ENCODE data around the gene PSD4. TPM values are rescaled to one million over a fixed set of nuclear protein-coding genes. Genes with fewer than 3 reads are reported as not detected.

PSD4 gene
- polyA plus RNA-seq, 1 donor from 2014 or later, result 0.67 TPM

GRCh38 chr2:113195923-113196501 lies 22.2 kb downstream of the PSD4 start:
- no peaks in the 10 kb centered on the region for H3K9me2 ChIP-seq (ENCODE audit: insufficient read depth, low read length)
- H3K79me2 ChIP-seq (replicated peaks; ENCODE audit: insufficient read depth, low read length), result no peaks in the 10 kb centered on the region
- TF ChIP-seq SMC3 (conservative IDR thresholded peaks at IDR 0.05; ENCODE audit: poor library complexity), result no peak
- TF ChIP-seq REST (IDR thresholded peaks at IDR 0.05; ENCODE audit: borderline replicate concordance), result no peak
- no peak for TF ChIP-seq RAD21 (conservative IDR thresholded peaks at IDR 0.05)
- no peak for TF ChIP-seq EP300 (conservative IDR thresholded peaks at IDR 0.05; ENCODE audit: poor library complexity, severe bottlenecking)
- TF ChIP-seq TAF1 (IDR thresholded peaks at IDR 0.05; ENCODE audit: low read depth), result no peak
- no peak overlapping the region for H3K4me3 ChIP-seq (ENCODE audit: low read length)
- H3K9me3 ChIP-seq (ENCODE audit: low read length), result no peaks in the 10 kb centered on the region
- no peak overlapping the region for H2AFZ ChIP-seq (ENCODE audit: low read depth, low read length)
- peaks cover 4% of the 10 kb centered on the region for H3K27me3 ChIP-seq (ENCODE audit: insufficient read depth, low read depth, low read length)
- H3F3A ChIP-seq (ENCODE audit: insufficient read depth, low read length, poor library complexity, severe bottlenecking), result no peaks in the 10 kb centered on the region
- no peak overlapping the region for H3K9ac ChIP-seq (ENCODE audit: low read length)
- H3K36me3 ChIP-seq (ENCODE audit: insufficient read depth, low read length), result no peaks in the 10 kb centered on the region
- no peak overlapping the region for H3K4me2 ChIP-seq (ENCODE audit: low read length)
- no peaks in the 10 kb centered on the region for H4K20me1 ChIP-seq (ENCODE audit: insufficient read depth)
- no peak overlapping the region for H3K27ac ChIP-seq (ENCODE audit: low read length)

- H3K79me2 ChIP-seq (replicated peaks; ENCODE audit: insufficient read depth, low read length), result no peaks in the 10 kb centered on the region
- TF ChIP-seq EZH2 (IDR thresholded peaks at IDR 0.05; ENCODE audit: borderline replicate concordance, insufficient read depth, low read length, poor library complexity, severe bottlenecking) (no peak), SMC3 (conservative IDR thresholded peaks at IDR 0.05; ENCODE audit: poor library complexity) (no peak), TAF1 (IDR thresholded peaks at IDR 0.05; ENCODE audit: low read depth) (no peak), REST (IDR thresholded peaks at IDR 0.05; ENCODE audit: borderline replicate concordance) (no peak), CTCF (IDR thresholded peaks at IDR 0.05; ENCODE audit: poor library complexity, severe bottlenecking) (no peak), EP300 (conservative IDR thresholded peaks at IDR 0.05; ENCODE audit: poor library complexity, severe bottlenecking) (no peak), POLR2AphosphoS5 (IDR thresholded peaks at IDR 0.05) (no peak), RAD21 (conservative IDR thresholded peaks at IDR 0.05) (no peak), MXI1 (conservative IDR thresholded peaks at IDR 0.05; ENCODE audit: poor library complexity, severe bottlenecking) (no peak)
- no peaks in the 10 kb centered on the region for H3F3A ChIP-seq (ENCODE audit: insufficient read depth, low read length, poor library complexity, severe bottlenecking)
- no peak overlapping the region for H3K4me3 ChIP-seq (ENCODE audit: low read length)
- no peaks in the 10 kb centered on the region for H3K9me3 ChIP-seq (ENCODE audit: low read length)
- no peak overlapping the region for H2AFZ ChIP-seq (ENCODE audit: low read depth, low read length)
- no peak overlapping the region for H3K27ac ChIP-seq (ENCODE audit: low read length)
- no peaks in the 10 kb centered on the region for H3K36me3 ChIP-seq (ENCODE audit: insufficient read depth, low read length)
- no peaks in the 10 kb centered on the region for H3K9me2 ChIP-seq (ENCODE audit: insufficient read depth, low read length)
- no peaks in the 10 kb centered on the region for H4K20me1 ChIP-seq (ENCODE audit: insufficient read depth)
- no peak overlapping the region for H3K9ac ChIP-seq (ENCODE audit: low read length)
- peaks cover 4% of the 10 kb centered on the region for H3K27me3 ChIP-seq (ENCODE audit: insufficient read depth, low read depth, low read length)
- no peak overlapping the region for H3K4me2 ChIP-seq (ENCODE audit: low read length)
Measured at GRCh38 chr2:113196839-113197238, 23.1 kb downstream of the PSD4 start.
